PC-9 (cell line): Measurements from ENCODE around the gene TRPV5. TPM values are rescaled to one million over a fixed set of nuclear protein-coding genes. Genes with fewer than 3 reads are reported as not detected.
"Not testable (repeated sequence)": the region's sequence is repeated elsewhere in the genome, so short reads cannot be mapped to it uniquely, and the experiment has no call there.

ENCODE experiments used
- Bru-seq: library from RNA; stranded (reverse); fragments of 400-500 nt; gene quantifications from one replicate; lab custom pipeline; 2021; lab: Mats Ljungman, UMichigan
- BruChase-seq, 2 experiments: library from RNA; stranded (reverse); fragments of 400-500 nt; gene quantifications; one replicate each; lab custom pipeline; 2021; lab: Mats Ljungman, UMichigan
- BruUV-seq: library from RNA; stranded (reverse); fragments of 400-500 nt; replicated peaks from 2 replicates; lab custom pipeline; 2021; lab: Mats Ljungman, UMichigan
- CTCF ChIA-PET: fragments of 300-600 bp; sonication (Branson Sonifier 250); formaldehyde crosslinking; loops from one replicate; lab custom pipeline; 2022; ENCODE audit warnings: antibody characterized with exemption; lab: Charles Lee
- POLR2A ChIA-PET: fragments of 300-600 bp; sonication (Branson Sonifier 250); formaldehyde crosslinking; loops from one replicate; lab custom pipeline; 2022; ENCODE audit warnings: antibody characterized with exemption; ENCODE audit not compliant: unreplicated experiment; lab: Charles Lee
- DNase-seq, 2 experiments: peaks; one replicate each; pipeline versions ENCODE4 v3.0.0 to v3.0.0-alpha.2; 2015 to 2022; ENCODE audit warnings: mixed read lengths in 1 of 2
- H2AFZ ChIP-seq: fragments of 200-600 bp; sonication (generic); 2 replicates; pipeline ENCODE4 v1.8.1; 2017; ENCODE audit warnings: antibody characterized with exemption
- H3F3A ChIP-seq: fragments of 200-600 bp; sonication (generic); 2 replicates; pipeline ENCODE4 v1.8.1; 2017; ENCODE audit warnings: antibody characterized with exemption, mild to moderate bottlenecking, low read depth; ENCODE audit not compliant: insufficient read depth
- H3K27ac ChIP-seq: fragments of 200-600 bp; sonication (generic); 2 replicates; pipeline ENCODE4 v1.6.1; 2016; ENCODE audit warnings: mixed run types
- H3K27me3 ChIP-seq: fragments of 200-600 bp; sonication (generic); 2 replicates; pipeline ENCODE4 v1.6.1; 2016; ENCODE audit warnings: low read depth, mixed run types; ENCODE audit not compliant: insufficient read depth
- H3K36me3 ChIP-seq: fragments of 200-600 bp; sonication (generic); 2 replicates; pipeline ENCODE4 v1.6.1; 2016; ENCODE audit warnings: low read depth, mixed run types
- H3K4me1 ChIP-seq: fragments of 200-600 bp; sonication (generic); replicated peaks from 2 replicates; pipeline ENCODE4 v1.6.1; 2016; ENCODE audit warnings: mixed run types; ENCODE audit not compliant: insufficient read depth
- H3K4me2 ChIP-seq: fragments of 200-600 bp; sonication (generic); 2 replicates; pipeline ENCODE4 v1.6.1; 2017; ENCODE audit warnings: mixed run types
- H3K4me3 ChIP-seq: fragments of 200-600 bp; sonication (generic); 2 replicates; pipeline ENCODE4 v1.6.1; 2016; ENCODE audit warnings: mixed run types
- H3K79me2 ChIP-seq: fragments of 200-600 bp; sonication (generic); 2 replicates; pipeline ENCODE4 v1.6.1; 2017; ENCODE audit warnings: low read depth, mixed run types
- H3K9me2 ChIP-seq: fragments of 200-600 bp; sonication (generic); 2 replicates; pipeline ENCODE4 v1.8.1; 2017; ENCODE audit warnings: mild to moderate bottlenecking; ENCODE audit not compliant: insufficient read depth
- H3K9me3 ChIP-seq: fragments of 200-600 bp; sonication (generic); 2 replicates; pipeline ENCODE4 v1.8.1; 2016; ENCODE audit warnings: low read depth; ENCODE audit not compliant: insufficient read depth
- H4K20me1 ChIP-seq: fragments of 200-600 bp; sonication (generic); 2 replicates; pipeline ENCODE4 v1.8.1; 2017; ENCODE audit not compliant: insufficient read depth
- EZH2 ChIP-seq: fragments of 200-600 bp; sonication (generic); IDR thresholded peaks from 2 replicates; pipeline ENCODE4 v1.8.0; 2017; ENCODE audit warnings: antibody characterized with exemption, low read depth
- intact Hi-C: fragments of 100-400 bp; cut with micrococcal nuclease; formaldehyde crosslinking; loops from one replicate; pipeline ENCODE4 v1.10.0; 2022; ENCODE audit not compliant: unreplicated experiment
- long read RNA-seq: library from polyadenylated mRNA; stranded (forward); transcript quantifications from one replicate; pipeline ENCODE4 v2.0.0, GENCODE V29; 2022
- total RNA-seq: library from RNA; stranded (reverse); gene quantifications from 2 replicates; pipeline ENCODE4 v1.2.3, GENCODE V29; 2021
- TF ChIP-seq, protein P1 (sequence below): fragments of 200-600 bp; sonication (generic); conservative IDR thresholded peaks from 2 replicates; pipeline ENCODE4 v1.6.1; 2017; ENCODE audit warnings: mixed run types, antibody characterized with exemption, mild to moderate bottlenecking, moderate library complexity

Gene TRPV5
- total RNA-seq = not detected in 2 replicates
- Bru-seq, nascent RNA = percentile 4 among the genes with signal in this experiment
- percentile 14 among the genes with signal in this experiment for BruChase-seq, experiment 1, labeled RNA remaining after a 2-hour chase
- not detected for BruChase-seq, experiment 2, labeled RNA remaining after a 6-hour chase
- long read RNA-seq = 0 reads

DNA sequence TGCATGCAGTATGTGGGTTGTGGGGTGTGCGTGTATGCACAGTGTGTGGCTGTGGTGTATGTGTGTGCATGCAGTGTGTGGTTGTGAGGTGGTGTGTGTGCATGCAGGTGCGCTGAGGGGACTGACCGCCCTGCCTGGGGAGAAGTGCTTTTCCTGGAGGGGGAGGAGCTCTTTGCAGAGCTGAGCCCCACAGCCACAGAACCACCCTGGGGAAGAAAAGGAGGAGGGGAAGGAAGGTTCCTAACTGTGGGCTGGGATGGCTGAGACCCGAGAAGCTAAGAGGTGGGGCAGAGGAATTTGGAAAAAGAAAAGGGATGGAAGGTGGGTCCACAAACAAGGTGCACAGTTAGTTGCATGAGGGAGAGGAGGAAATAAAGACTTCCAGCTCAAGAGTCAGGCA, at the start of gene TRPV5:
Gene TRPV5 (minus strand): TSS at position 123 of the 400 bp plus-strand sequence. CDS start 287 bp downstream, outside the sequence.
- POLR2A ChIA-PET = no interaction called here
- no peak for DNase-seq
- H3K27ac ChIP-seq = no peak within 1 kb of the TSS
- CTCF ChIA-PET = no interaction called here
- no peak for TF ChIP-seq EZH2
- TF ChIP-seq, protein P1, sequence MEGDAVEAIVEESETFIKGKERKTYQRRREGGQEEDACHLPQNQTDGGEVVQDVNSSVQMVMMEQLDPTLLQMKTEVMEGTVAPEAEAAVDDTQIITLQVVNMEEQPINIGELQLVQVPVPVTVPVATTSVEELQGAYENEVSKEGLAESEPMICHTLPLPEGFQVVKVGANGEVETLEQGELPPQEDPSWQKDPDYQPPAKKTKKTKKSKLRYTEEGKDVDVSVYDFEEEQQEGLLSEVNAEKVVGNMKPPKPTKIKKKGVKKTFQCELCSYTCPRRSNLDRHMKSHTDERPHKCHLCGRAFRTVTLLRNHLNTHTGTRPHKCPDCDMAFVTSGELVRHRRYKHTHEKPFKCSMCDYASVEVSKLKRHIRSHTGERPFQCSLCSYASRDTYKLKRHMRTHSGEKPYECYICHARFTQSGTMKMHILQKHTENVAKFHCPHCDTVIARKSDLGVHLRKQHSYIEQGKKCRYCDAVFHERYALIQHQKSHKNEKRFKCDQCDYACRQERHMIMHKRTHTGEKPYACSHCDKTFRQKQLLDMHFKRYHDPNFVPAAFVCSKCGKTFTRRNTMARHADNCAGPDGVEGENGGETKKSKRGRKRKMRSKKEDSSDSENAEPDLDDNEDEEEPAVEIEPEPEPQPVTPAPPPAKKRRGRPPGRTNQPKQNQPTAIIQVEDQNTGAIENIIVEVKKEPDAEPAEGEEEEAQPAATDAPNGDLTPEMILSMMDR = no peak
- H3K4me1 ChIP-seq = no peaks in the 10 kb centered on the region
- no peaks in the 10 kb centered on the region for H4K20me1 ChIP-seq
- H3K79me2 ChIP-seq = no peaks in the 10 kb centered on the region
- H3K9me2 ChIP-seq = no peaks in the 10 kb centered on the region
- no TSS peak for BruUV-seq
- no peak within 1 kb of the TSS for H3K4me2 ChIP-seq
- no peaks in the 10 kb centered on the region for H3K36me3 ChIP-seq
- no peak within 1 kb of the TSS for H3K4me3 ChIP-seq
- no peaks in the 10 kb centered on the region for H3K9me3 ChIP-seq
- H3K27me3 ChIP-seq = no peaks in the 10 kb centered on the region
- intact Hi-C loops = no loop called here
- no peaks in the 10 kb centered on the region for H3F3A ChIP-seq
- H2AFZ ChIP-seq = no peak within 1 kb of the TSS

GRCh38 chr7:142978402-142978801, 44.9 kb upstream of the TRPV5 start:
- CTCF ChIA-PET, POLR2A ChIA-PET, H3K9me2 ChIP-seq: not testable (repeated sequence)

DNA sequence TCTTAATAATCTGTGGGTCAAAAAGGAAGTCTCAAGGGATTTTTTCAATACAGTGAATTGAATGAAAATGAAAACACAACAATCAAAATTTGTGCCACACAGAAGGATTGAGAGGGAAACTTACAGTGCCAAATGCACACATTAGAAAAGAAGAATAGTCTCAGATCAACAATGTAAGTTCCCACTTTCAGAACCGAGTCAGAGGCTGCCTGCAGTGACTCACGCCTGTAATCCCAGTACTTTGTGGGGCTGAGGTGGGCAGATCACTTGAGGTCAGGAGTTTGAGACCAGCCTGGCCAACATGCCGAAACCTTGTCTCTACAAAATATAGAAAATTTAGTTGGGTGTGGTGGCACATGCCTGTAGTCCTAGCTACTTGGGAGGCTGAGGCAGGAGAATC, 41.1 kb upstream of the TRPV5 start:
- Histone ChIP-seq H3K79me2 (no peaks in the 10 kb centered on the region), H2AFZ (no peak overlapping the region), H3K4me3 (no peak overlapping the region), H3K36me3 (no peaks in the 10 kb centered on the region), H3F3A (no peaks in the 10 kb centered on the region), H4K20me1 (no peaks in the 10 kb centered on the region), H3K4me2 (no peak overlapping the region), H3K9me3 (no peaks in the 10 kb centered on the region), H3K27ac (no peak overlapping the region), H3K4me1 (no peaks in the 10 kb centered on the region), H3K9me2 (no peaks in the 10 kb centered on the region), H3K27me3 (no peaks in the 10 kb centered on the region)
- no peak for DNase-seq
- intact Hi-C loops = no loop called here
- BruUV-seq = no TSS peak
- CTCF ChIA-PET = no interaction called here
- POLR2A ChIA-PET = no interaction called here
- TF ChIP-seq, protein P1 = no peak
- TF ChIP-seq EZH2 = no peak

More at GRCh38 chr7:142978402-142978801, 44.9 kb upstream of the TRPV5 start:
- H3K4me3 ChIP-seq, H3K27ac ChIP-seq, H2AFZ ChIP-seq, H3F3A ChIP-seq, H4K20me1 ChIP-seq, H3K27me3 ChIP-seq, H3K4me2 ChIP-seq, intact Hi-C loops, DNase-seq, H3K79me2 ChIP-seq, BruUV-seq, H3K9me3 ChIP-seq, H3K4me1 ChIP-seq, H3K36me3 ChIP-seq: not testable (repeated sequence)

- H2AFZ ChIP-seq = no peak overlapping the region
- TF ChIP-seq EZH2 = no peak
- TF ChIP-seq, protein P1 = no peak
- no peaks in the 10 kb centered on the region for H3K27me3 ChIP-seq
- H3K4me1 ChIP-seq = no peaks in the 10 kb centered on the region
- intact Hi-C loops = no loop called here
- no peaks in the 10 kb centered on the region for H3K36me3 ChIP-seq
- H3K9me2 ChIP-seq = no peaks in the 10 kb centered on the region
- no peaks in the 10 kb centered on the region for H3K9me3 ChIP-seq
- CTCF ChIA-PET = no interaction called here
- BruUV-seq = no TSS peak
- POLR2A ChIA-PET = no interaction called here
- no peak overlapping the region for H3K27ac ChIP-seq
- H4K20me1 ChIP-seq = no peaks in the 10 kb centered on the region
- no peak for DNase-seq
- H3K4me2 ChIP-seq = no peak overlapping the region
- no peak overlapping the region for H3K4me3 ChIP-seq
- H3K79me2 ChIP-seq = no peaks in the 10 kb centered on the region
- H3F3A ChIP-seq = no peaks in the 10 kb centered on the region
Observed at GRCh38 chr7:142969183-142969582, 35.6 kb upstream of the TRPV5 start.
